HEK293 (cell line): ENCODE results near the gene PEX3.

Source experiments
- BCL11B ChIP-seq: fragments of 450-650 bp; formaldehyde crosslinking; IDR thresholded peaks from 2 replicates; pipeline ENCODE4 v1.5.1; 2016; ENCODE audit warnings: low read depth, missing biosample characterization, missing genetic modification characterization
- BCL6B ChIP-seq: fragments of 450-650 bp; formaldehyde crosslinking; IDR thresholded peaks from 2 replicates; pipeline ENCODE4 v1.5.1; 2017; ENCODE audit warnings: missing biosample characterization, missing genetic modification characterization
- EGR2 ChIP-seq: fragments of 450-650 bp; formaldehyde crosslinking; IDR thresholded peaks from 2 replicates; pipeline ENCODE4 v1.5.1; 2016; ENCODE audit warnings: low read depth, missing biosample characterization, missing genetic modification characterization
- ELK4 ChIP-seq: IDR thresholded peaks from 2 replicates; pipeline ENCODE4 v1.6.1; 2011; ENCODE audit warnings: mild to moderate bottlenecking, low read depth, low read length, borderline replicate concordance
- GLI2 ChIP-seq: fragments of 450-650 bp; formaldehyde crosslinking; IDR thresholded peaks from 2 replicates; pipeline ENCODE4; 2017; ENCODE audit warnings: missing biosample characterization, missing genetic modification characterization, low read depth, borderline replicate concordance
- KLF17 ChIP-seq: fragments of 450-650 bp; formaldehyde crosslinking; IDR thresholded peaks from 2 replicates; pipeline ENCODE4 v1.5.1; 2016; ENCODE audit warnings: missing biosample characterization, missing genetic modification characterization
- OSR2 ChIP-seq: fragments of 450-650 bp; formaldehyde crosslinking; IDR thresholded peaks from 2 replicates; pipeline ENCODE4 v1.5.1; 2016; ENCODE audit warnings: missing biosample characterization, missing genetic modification characterization
- OVOL3 ChIP-seq: fragments of 450-650 bp; formaldehyde crosslinking; IDR thresholded peaks from 2 replicates; pipeline ENCODE4 v1.5.1; 2016; ENCODE audit warnings: missing biosample characterization, missing genetic modification characterization
- PATZ1 ChIP-seq: fragments of 450-650 bp; formaldehyde crosslinking; IDR thresholded peaks from 2 replicates; pipeline ENCODE4 v1.5.1; 2016; ENCODE audit warnings: missing biosample characterization, missing genetic modification characterization
- PBX3 ChIP-seq: sonication (generic); formaldehyde crosslinking; IDR thresholded peaks from 2 replicates; pipeline ENCODE4 v1.8.1; 2022; ENCODE audit warnings: mild to moderate bottlenecking, moderate library complexity, missing genetic modification reagents
- REPIN1 ChIP-seq: fragments of 450-650 bp; formaldehyde crosslinking; IDR thresholded peaks from 2 replicates; pipeline ENCODE4 v1.5.1; 2017; ENCODE audit warnings: missing biosample characterization, missing genetic modification characterization, low read depth
- SALL2 ChIP-seq: fragments of 450-650 bp; formaldehyde crosslinking; IDR thresholded peaks from 2 replicates; pipeline ENCODE4 v1.5.0; 2017; ENCODE audit warnings: missing biosample characterization, mild to moderate bottlenecking, missing genetic modification characterization, borderline replicate concordance
- ZFP69B ChIP-seq: fragments of 450-650 bp; formaldehyde crosslinking; IDR thresholded peaks from 2 replicates; pipeline ENCODE4 v1.5.1; 2016; ENCODE audit warnings: missing biosample characterization, missing genetic modification characterization
- ZNF132 ChIP-seq: fragments of 450-650 bp; formaldehyde crosslinking; IDR thresholded peaks from 2 replicates; pipeline ENCODE4 v1.5.1; 2017; ENCODE audit warnings: missing biosample characterization, missing genetic modification characterization, borderline replicate concordance
- ZNF155 ChIP-seq: fragments of 450-650 bp; formaldehyde crosslinking; IDR thresholded peaks from 2 replicates; pipeline ENCODE4 v1.5.1; 2016; ENCODE audit warnings: missing biosample characterization, missing genetic modification characterization
- ZNF16 ChIP-seq: fragments of 450-650 bp; formaldehyde crosslinking; IDR thresholded peaks from 2 replicates; pipeline ENCODE4 v1.5.1; 2016; ENCODE audit warnings: low read depth, missing biosample characterization, missing genetic modification characterization
- ZNF169 ChIP-seq: fragments of 450-650 bp; formaldehyde crosslinking; IDR thresholded peaks from 2 replicates; pipeline ENCODE4 v1.5.1; 2016; ENCODE audit warnings: missing biosample characterization, missing genetic modification characterization
- ZNF211 ChIP-seq: fragments of 450-650 bp; formaldehyde crosslinking; IDR thresholded peaks from 2 replicates; pipeline ENCODE4 v1.5.1; 2016; ENCODE audit warnings: low read depth, missing biosample characterization, missing genetic modification characterization
- ZNF223 ChIP-seq: fragments of 450-650 bp; formaldehyde crosslinking; IDR thresholded peaks from 2 replicates; pipeline ENCODE4 v1.5.1; 2016; ENCODE audit warnings: missing biosample characterization, missing genetic modification characterization
- ZNF37A ChIP-seq: fragments of 450-650 bp; IDR thresholded peaks from 2 replicates; pipeline ENCODE4 v1.5.1; 2018; ENCODE audit warnings: missing biosample characterization, missing genetic modification characterization
- ZNF488 ChIP-seq: fragments of 450-650 bp; formaldehyde crosslinking; IDR thresholded peaks from 2 replicates; pipeline ENCODE4 v1.5.1; 2016; ENCODE audit warnings: missing biosample characterization, missing genetic modification characterization
- ZNF530 ChIP-seq: fragments of 450-650 bp; formaldehyde crosslinking; IDR thresholded peaks from 2 replicates; pipeline ENCODE4 v1.5.1; 2016; ENCODE audit warnings: low read depth, missing biosample characterization, missing genetic modification characterization
- ZNF548 ChIP-seq: fragments of 450-650 bp; formaldehyde crosslinking; IDR thresholded peaks from 2 replicates; pipeline ENCODE4 v1.5.1; 2016; ENCODE audit warnings: missing biosample characterization, missing genetic modification characterization
- ZNF558 ChIP-seq: fragments of 450-650 bp; formaldehyde crosslinking; IDR thresholded peaks from 2 replicates; pipeline ENCODE4 v1.5.1; 2016; ENCODE audit warnings: missing biosample characterization, missing genetic modification characterization
- ZNF560 ChIP-seq: fragments of 450-650 bp; formaldehyde crosslinking; IDR thresholded peaks from 2 replicates; pipeline ENCODE4 v1.5.1; 2017; ENCODE audit warnings: missing biosample characterization, missing genetic modification characterization, borderline replicate concordance
- ZNF585B ChIP-seq: fragments of 450-650 bp; formaldehyde crosslinking; IDR thresholded peaks from 2 replicates; pipeline ENCODE4 v1.5.1; 2016; ENCODE audit warnings: missing biosample characterization, missing genetic modification characterization
- ZNF629 ChIP-seq: fragments of 450-650 bp; formaldehyde crosslinking; IDR thresholded peaks from 2 replicates; pipeline ENCODE4 v1.5.1; 2017; ENCODE audit warnings: missing biosample characterization, missing genetic modification characterization
- ZNF660 ChIP-seq: fragments of 450-650 bp; IDR thresholded peaks from 2 replicates; pipeline ENCODE4 v1.5.1; 2018; ENCODE audit warnings: missing biosample characterization, mild to moderate bottlenecking, missing genetic modification characterization
- ZSCAN16 ChIP-seq: fragments of 450-650 bp; formaldehyde crosslinking; IDR thresholded peaks from 2 replicates; pipeline ENCODE4 v1.5.1; 2016; ENCODE audit warnings: missing biosample characterization, missing genetic modification characterization
- ZSCAN23 ChIP-seq: fragments of 450-650 bp; formaldehyde crosslinking; IDR thresholded peaks from 2 replicates; pipeline ENCODE4 v1.5.1; 2016; ENCODE audit warnings: missing biosample characterization, missing genetic modification characterization
- ZSCAN4 ChIP-seq: fragments of 450-650 bp; formaldehyde crosslinking; IDR thresholded peaks from 2 replicates; pipeline ENCODE4 v1.5.1; 2017; ENCODE audit warnings: missing biosample characterization, missing genetic modification characterization

Gene PEX3

GRCh38 chr6:143510991-143511891 is 60.6 kb downstream of the PEX3 start, which contains the start of gene FUCA2 (continued):
- 0 out of 2 replicates have a peak, but pooled peaks have one; percentile 28 for TF ChIP-seq ZNF488 (tag by site-specific recombination)
- TF ChIP-seq ZNF660 (tag by site-specific recombination) = peak; percentile 70; the same call in 1 of the 2 replicates
- TF ChIP-seq ZNF548 (tag by site-specific recombination) = no peak
- peak; percentile 89 for TF ChIP-seq KLF17 (tag by site-specific recombination)
- TF ChIP-seq OVOL3 (tag by site-specific recombination) = peak; percentile 8; the same call in 1 of the 2 replicates
- TF ChIP-seq ZNF560 (tag by site-specific recombination) = no peak
- TF ChIP-seq BCL6B (tag by site-specific recombination) = no peak
- peak; percentile 45; the same call in 1 of the 2 replicates for TF ChIP-seq ZSCAN4 (tag by site-specific recombination)
- no peak for TF ChIP-seq SALL2 (tag by site-specific recombination)
- TF ChIP-seq ZNF169 (tag by site-specific recombination) = no peak
- TF ChIP-seq ZNF155 (tag by site-specific recombination) = no peak
- no peak for TF ChIP-seq GLI2 (tag by site-specific recombination)
- TF ChIP-seq ZSCAN16 (tag by site-specific recombination) = no peak
- peak; percentile 35; the same call in 1 of the 2 replicates for TF ChIP-seq ZNF585B (tag by site-specific recombination)
- TF ChIP-seq ZNF37A (tag by site-specific recombination) = no peak
- no peak for TF ChIP-seq BCL11B
- TF ChIP-seq ZNF211 (tag by site-specific recombination) = no peak
- peak; percentile 82 for TF ChIP-seq PBX3 (CRISPR knock-in tag)
- no peak; the same call in 1 of the 2 replicates for TF ChIP-seq ZNF16
- peak; percentile 36; the same call in 1 of the 2 replicates for TF ChIP-seq REPIN1 (tag by site-specific recombination)
- peak; percentile 77 for TF ChIP-seq PATZ1
- peak; percentile 100 for TF ChIP-seq ZNF223 (tag by site-specific recombination)
- TF ChIP-seq ZNF530 = no peak
- peak; percentile 81 for TF ChIP-seq ZNF629 (tag by site-specific recombination)
- no peak for TF ChIP-seq ZNF132 (tag by site-specific recombination)
- TF ChIP-seq EGR2 (tag by site-specific recombination) = no peak
- no peak for TF ChIP-seq ZNF558 (tag by site-specific recombination)
- TF ChIP-seq OSR2 (tag by site-specific recombination) = no peak; the same call in 1 of the 2 replicates
- peak; percentile 76; the same call in 1 of the 2 replicates for TF ChIP-seq ZSCAN23
- TF ChIP-seq ZFP69B (tag by site-specific recombination) = peak; percentile 56; the same call in 1 of the 2 replicates
- TF ChIP-seq ELK4 = no peak
